CD4-positive, alpha-beta T cell (primary cell): ENCODE data around the gene CMIP. TPM values are rescaled to one million over a fixed set of nuclear protein-coding genes. Genes with fewer than 3 reads are reported as not detected.

Experiments
- ATAC-seq: fragments of 200-7000 bp; cut with Tn5 transposase; one replicate; pipeline ENCODE4 v1.10.0; 2022; ENCODE audit warnings: mild to moderate bottlenecking; ENCODE audit not compliant: poor library complexity
- CTCF ChIA-PET: fragments of 350-600 bp; sonication (Branson Sonifier 250); formaldehyde crosslinking; loops from one replicate; lab custom pipeline; 2021; ENCODE audit warnings: antibody characterized with exemption, inconsistent platforms; lab: Charles Lee
- POLR2A ChIA-PET: fragments of 350-600 bp; sonication (Branson Sonifier 250); formaldehyde crosslinking; loops from one replicate; lab custom pipeline; 2021; ENCODE audit warnings: antibody characterized with exemption, inconsistent platforms; lab: Charles Lee
- DNase-seq, 14 experiments: peaks; one replicate each; pipeline ENCODE4 v3.0.0-alpha.2; 2013 to 2020; ENCODE audit warnings: mixed read lengths in 2 of 14
- H3K27ac ChIP-seq, 2 donors: one replicate each; pipeline versions ENCODE4 v1.5.1 to v1.7.0; 2013; ENCODE audit warnings: low read length in 2 of 2, low read depth in 1 of 2, mild to moderate bottlenecking in 1 of 2
- H3K27me3 ChIP-seq, 2 experiments: 1 replicate in 1 of 2; 2 replicates in 1 of 2; pipeline versions ENCODE4 v1.6.1 to v1.7.0; 2013; ENCODE audit warnings: low read length in 2 of 2, control low read depth in 1 of 2, mild to moderate bottlenecking in 1 of 2, moderate library complexity in 1 of 2; ENCODE audit not compliant: insufficient read depth in 2 of 2, control insufficient read depth in 1 of 2
- H3K36me3 ChIP-seq: one replicate; pipeline ENCODE4 v1.6.1; 2013; ENCODE audit warnings: low read length, control low read depth; ENCODE audit not compliant: insufficient read depth
- H3K4me1 ChIP-seq: one replicate; pipeline ENCODE4 v1.6.1; 2013; ENCODE audit warnings: low read length, control low read depth; ENCODE audit not compliant: insufficient read depth
- H3K4me3 ChIP-seq: one replicate; pipeline ENCODE4 v1.5.1; 2013; ENCODE audit warnings: mild to moderate bottlenecking, low read length, moderate library complexity
- H3K9me3 ChIP-seq, 2 experiments: 1 replicate in 1 of 2; 2 replicates in 1 of 2; pipeline versions ENCODE4 v1.6.1 to v1.7.0; 2013; ENCODE audit warnings: low read length in 2 of 2, mild to moderate bottlenecking in 2 of 2, control low read depth in 1 of 2, moderate library complexity in 1 of 2; ENCODE audit not compliant: control insufficient read depth in 1 of 2, insufficient read depth in 1 of 2
- H3K27ac Mint-ChIP-seq: one replicate; pipeline ENCODE4 v1.8.0; 2020; ENCODE audit warnings: mixed read lengths
- H3K27me3 Mint-ChIP-seq: one replicate; pipeline ENCODE4 v1.8.0; 2021; ENCODE audit warnings: mixed read lengths
- H3K36me3 Mint-ChIP-seq: one replicate; pipeline ENCODE4 v1.8.0; 2021; ENCODE audit warnings: low read depth, mixed read lengths
- H3K4me1 Mint-ChIP-seq: one replicate; pipeline ENCODE4 v1.8.0; 2021; ENCODE audit warnings: low read depth, mixed read lengths
- H3K4me3 Mint-ChIP-seq: one replicate; pipeline ENCODE4 v1.8.0; 2020; ENCODE audit warnings: mild to moderate bottlenecking, mixed read lengths
- H3K9me3 Mint-ChIP-seq: one replicate; pipeline ENCODE4 v1.8.0; 2020; ENCODE audit warnings: mixed read lengths
- CTCF ChIP-seq: fragments of 200-600 bp; IDR thresholded peaks from one replicate; pipeline ENCODE4 v1.8.0; 2022; ENCODE audit warnings: antibody characterized with exemption, mild to moderate bottlenecking
- intact Hi-C, 2 experiments: fragments of 100-400 bp; cut with DNase I in 1 of 2; cut with micrococcal nuclease in 1 of 2; formaldehyde crosslinking; loops; one replicate each; pipeline versions ENCODE4 v1.15.1 to v1.9.0; 2023 to 2025; cut with DNase I, micrococcal nuclease
- total RNA-seq, 174 experiments: library from RNA in 2 of 174; stranded (reverse) in 2 of 174; gene quantifications; one replicate each; pipeline ENCODE4 v1.2.3 and lab custom pipeline; 2021 to 2026

The CMIP gene
- total RNA-seq, 2 experiments from 2014 or later: 33.5 to 35.3 TPM

GRCh38 chr16:81637336-81638235 lies 193.0 kb downstream of the CMIP start:
- DNase-seq (no peak), ATAC-seq (no peak)
- H3K27me3 ChIP-seq: no peaks in the 10 kb centered on the region
- Mint-ChIP-seq H3K36me3 (no peaks in the 10 kb centered on the region), H3K27me3 (no peaks in the 10 kb centered on the region), H3K9me3 (no peaks in the 10 kb centered on the region), H3K27ac (no peak overlapping the region), H3K4me1 (peaks cover 50% of the 10 kb centered on the region), H3K4me3 (no peak overlapping the region)
- peaks cover 6% of the 10 kb centered on the region for H3K36me3 ChIP-seq
- CTCF ChIA-PET: no interaction called here
- H3K27ac ChIP-seq: no peak overlapping the region
- no peak for TF ChIP-seq CTCF
- POLR2A ChIA-PET: no interaction called here
- intact Hi-C loops: no loop called here
- no peaks in the 10 kb centered on the region for H3K9me3 ChIP-seq
- H3K4me3 ChIP-seq: no peak overlapping the region
- H3K4me1 ChIP-seq: peaks cover 20% of the 10 kb centered on the region

GRCh38 chr16:81638286-81638945 lies 193.8 kb downstream of the CMIP start:
- H3K27ac ChIP-seq: no peak overlapping the region
- H3K27me3 ChIP-seq: no peaks in the 10 kb centered on the region
- ChIA-PET CTCF (no interaction called here), POLR2A (no interaction called here)
- H3K36me3 ChIP-seq: peaks cover 6% of the 10 kb centered on the region
- H3K4me3 ChIP-seq: no peak overlapping the region
- H3K27ac Mint-ChIP-seq: no peak overlapping the region
- H3K9me3 Mint-ChIP-seq: no peaks in the 10 kb centered on the region
- no peak overlapping the region for H3K4me3 Mint-ChIP-seq
- intact Hi-C loops: no loop called here
- H3K9me3 ChIP-seq: no peaks in the 10 kb centered on the region
- H3K27me3 Mint-ChIP-seq: no peaks in the 10 kb centered on the region
- H3K4me1 ChIP-seq: peaks cover 14% of the 10 kb centered on the region
- no peak for ATAC-seq
- peaks cover 47% of the 10 kb centered on the region for H3K4me1 Mint-ChIP-seq
- no peak for TF ChIP-seq CTCF
- no peak for DNase-seq
- peaks cover 4% of the 10 kb centered on the region for H3K36me3 Mint-ChIP-seq

- DNase-seq (no peak), ATAC-seq (no peak)
- H3K4me3 Mint-ChIP-seq: no peak overlapping the region
- Histone ChIP-seq H3K27ac (no peak overlapping the region), H3K9me3 (no peaks in the 10 kb centered on the region), H3K4me3 (no peak overlapping the region), H3K27me3 (no peaks in the 10 kb centered on the region), H3K36me3 (peaks cover 6% of the 10 kb centered on the region), H3K4me1 (peaks cover 5% of the 10 kb centered on the region)
- H3K4me1 Mint-ChIP-seq: peaks cover 37% of the 10 kb centered on the region
- peaks cover 4% of the 10 kb centered on the region for H3K36me3 Mint-ChIP-seq
- H3K27me3 Mint-ChIP-seq: no peaks in the 10 kb centered on the region
- no peak overlapping the region for H3K27ac Mint-ChIP-seq
- no peaks in the 10 kb centered on the region for H3K9me3 Mint-ChIP-seq
- POLR2A ChIA-PET: no interaction called here
- no peak for TF ChIP-seq CTCF
- CTCF ChIA-PET: no interaction called here
- intact Hi-C loops: no loop called here
Measured at GRCh38 chr16:81639348-81639747, 194.7 kb downstream of the CMIP start.
